Endothelial cell (in vitro differentiated cells): ENCODE measurements around the gene PVALEF. TPM values are rescaled to one million over a fixed set of nuclear protein-coding genes. Genes with fewer than 3 reads are reported as not detected.

ENCODE experiments used
- DNase-seq: peaks from one replicate; pipeline ENCODE4 v3.0.0; 2021; ENCODE audit warnings: low spot score
- H3K27ac Mint-ChIP-seq: one replicate; pipeline ENCODE4 v1.8.0; 2021; ENCODE audit warnings: mixed read lengths, inconsistent platforms; ENCODE audit not compliant: unreplicated experiment
- H3K27me3 Mint-ChIP-seq: one replicate; pipeline ENCODE4 v1.8.0; 2021; ENCODE audit warnings: mild to moderate bottlenecking, moderate library complexity, mixed read lengths, inconsistent platforms; ENCODE audit not compliant: unreplicated experiment
- H3K36me3 Mint-ChIP-seq: one replicate; pipeline ENCODE4 v1.8.0; 2021; ENCODE audit warnings: mild to moderate bottlenecking, low read depth, mixed read lengths, inconsistent platforms; ENCODE audit not compliant: unreplicated experiment
- H3K4me1 Mint-ChIP-seq: one replicate; pipeline ENCODE4 v1.8.0; 2021; ENCODE audit warnings: mild to moderate bottlenecking, mixed read lengths, inconsistent platforms; ENCODE audit not compliant: unreplicated experiment
- H3K4me3 Mint-ChIP-seq: one replicate; pipeline ENCODE4 v1.8.0; 2021; ENCODE audit warnings: mild to moderate bottlenecking, mixed read lengths, inconsistent platforms; ENCODE audit not compliant: unreplicated experiment
- H3K9me3 Mint-ChIP-seq: one replicate; pipeline ENCODE4 v1.8.0; 2021; ENCODE audit warnings: mixed read lengths, inconsistent platforms; ENCODE audit not compliant: unreplicated experiment
- CTCF ChIP-seq: fragments of 200-600 bp; sonication (generic); IDR thresholded peaks from one replicate; pipeline ENCODE4 v1.5.0; 2021; ENCODE audit warnings: antibody characterized with exemption; ENCODE audit not compliant: unreplicated experiment
- total RNA-seq: library from RNA; stranded (reverse); fragmentation: NEBNext Ultra II Directional; extraction: Animal tissue kit (Norgen Biotek cat#: 25700); gene quantifications from one replicate; pipeline ENCODE4 v1.2.1, GENCODE V29; 2021; ENCODE audit not compliant: unreplicated experiment

PVALEF gene
- total RNA-seq, 1 donor from 2014 or later = not detected

- H3K36me3 Mint-ChIP-seq = no peaks in the 10 kb centered on the region
- no peak for TF ChIP-seq CTCF
- DNase-seq = no peak
- peak overlapping the region; percentile 31 for H3K4me3 Mint-ChIP-seq
- H3K27me3 Mint-ChIP-seq = no peaks in the 10 kb centered on the region
- H3K27ac Mint-ChIP-seq = no peak overlapping the region
- no peaks in the 10 kb centered on the region for H3K9me3 Mint-ChIP-seq
- H3K4me1 Mint-ChIP-seq = no peaks in the 10 kb centered on the region
These were observed 10.3 kb upstream of the PVALEF start for GRCh38 chr17:81154961-81155360.

- H3K27ac Mint-ChIP-seq = peak overlapping the region; percentile 24
- peaks cover 4% of the 10 kb centered on the region for H3K4me1 Mint-ChIP-seq
- DNase-seq = no peak
- no peaks in the 10 kb centered on the region for H3K9me3 Mint-ChIP-seq
- H3K27me3 Mint-ChIP-seq = peaks cover 3% of the 10 kb centered on the region
- no peak overlapping the region for H3K4me3 Mint-ChIP-seq
- no peaks in the 10 kb centered on the region for H3K36me3 Mint-ChIP-seq
- TF ChIP-seq CTCF = no peak
These were observed 8.2 kb upstream of the PVALEF start for GRCh38 chr17:81156866-81157805.

GRCh38 chr17:81157848-81158687 is 7.2 kb upstream of the PVALEF start:
- Mint-ChIP-seq H3K4me3 (no peak overlapping the region), H3K4me1 (peaks cover 4% of the 10 kb centered on the region), H3K27me3 (peaks cover 3% of the 10 kb centered on the region), H3K27ac (no peak overlapping the region), H3K9me3 (no peaks in the 10 kb centered on the region), H3K36me3 (no peaks in the 10 kb centered on the region)
- DNase-seq = no peak
- no peak for TF ChIP-seq CTCF

GRCh38 chr17:81158688-81159590 is 6.4 kb upstream of the PVALEF start:
- peaks cover 4% of the 10 kb centered on the region for H3K4me1 Mint-ChIP-seq
- H3K27ac Mint-ChIP-seq = no peak overlapping the region
- peaks cover 3% of the 10 kb centered on the region for H3K27me3 Mint-ChIP-seq
- H3K9me3 Mint-ChIP-seq = no peaks in the 10 kb centered on the region
- DNase-seq = no peak
- no peak overlapping the region for H3K4me3 Mint-ChIP-seq
- H3K36me3 Mint-ChIP-seq = no peaks in the 10 kb centered on the region
- no peak for TF ChIP-seq CTCF
